HepG2 (cell line): ENCODE results near the gene LHFPL6.

Experiments
- KDM4B ChIP-seq: sonication (generic); formaldehyde crosslinking; IDR thresholded peaks from 2 replicates; pipeline ENCODE4 v1.4.0; 2020; ENCODE audit warnings: missing genetic modification reagents
- RNF2 ChIP-seq: fragments of 450-650 bp; conservative IDR thresholded peaks from 2 replicates; pipeline ENCODE4 v1.6.1; 2016; ENCODE audit warnings: low read depth
- ZNF660 ChIP-seq: sonication (generic); formaldehyde crosslinking; IDR thresholded peaks from 2 replicates; pipeline ENCODE4 v1.5.1; 2020; ENCODE audit warnings: mild to moderate bottlenecking, low read depth, missing genetic modification reagents, borderline replicate concordance

- TF ChIP-seq ZNF660 (CRISPR knock-in tag): no peak
- TF ChIP-seq RNF2: no peak
- no peak for TF ChIP-seq KDM4B (CRISPR knock-in tag)
Measured at GRCh38 chr13:39362652-39363381, 240.2 kb downstream of the LHFPL6 start.
